HG03045 (cell line): ENCODE data around the gene PTPRU.
"Not testable (repeated sequence)": the region's sequence is repeated elsewhere in the genome, so short reads cannot be mapped to it uniquely, and the experiment has no call there.

ENCODE experiments used
- ATAC-seq: cut with Tn5 transposase; IDR thresholded peaks from one replicate; pipeline ENCODE4 v1.9.1; 2021; ENCODE audit warnings: mild to moderate bottlenecking, moderate library complexity; ENCODE audit not compliant: unreplicated experiment

PTPRU gene

GRCh38 chr1:29314685-29315084, 78.4 kb downstream of the PTPRU start:
- ATAC-seq = not testable (repeated sequence)

- no peak for ATAC-seq
Measured at GRCh38 chr1:29315262-29315661, 78.9 kb downstream of the PTPRU start.

- ATAC-seq = no peak
Measured at GRCh38 chr1:29315876-29316275, 79.6 kb downstream of the PTPRU start.

- no peak for ATAC-seq
Measured at GRCh38 chr1:29317063-29317915, 81.0 kb downstream of the PTPRU start.

- ATAC-seq = no peak
Measured at GRCh38 chr1:29317916-29318530, 81.7 kb downstream of the PTPRU start.

- ATAC-seq = no peak
Measured at GRCh38 chr1:29318724-29319123, 82.4 kb downstream of the PTPRU start.

GRCh38 chr1:29319300-29320110, 83.2 kb downstream of the PTPRU start:
- no peak for ATAC-seq

- no peak for ATAC-seq
Measured at GRCh38 chr1:29320156-29320940, 84.0 kb downstream of the PTPRU start.

- ATAC-seq = no peak
Measured at GRCh38 chr1:29321176-29321575, 84.9 kb downstream of the PTPRU start.

- ATAC-seq = no peak
Measured at GRCh38 chr1:29322147-29322694, 85.9 kb downstream of the PTPRU start.

GRCh38 chr1:29322861-29323585, 86.7 kb downstream of the PTPRU start:
- no peak for ATAC-seq

GRCh38 chr1:29323636-29324035, 87.3 kb downstream of the PTPRU start:
- no peak for ATAC-seq

GRCh38 chr1:29324202-29324601, 87.9 kb downstream of the PTPRU start:
- ATAC-seq = no peak

- ATAC-seq = no peak
Measured at GRCh38 chr1:29324771-29325351, 88.5 kb downstream of the PTPRU start.

- no peak for ATAC-seq
Measured at GRCh38 chr1:29325675-29326074, 89.4 kb downstream of the PTPRU start.

GRCh38 chr1:29326123-29326522, 89.8 kb downstream of the PTPRU start:
- ATAC-seq = no peak

GRCh38 chr1:29327223-29327935, 91.1 kb downstream of the PTPRU start:
- no peak for ATAC-seq

- ATAC-seq = no peak
Measured at GRCh38 chr1:29329022-29329775, 92.9 kb downstream of the PTPRU start.
